ENCODE measurements around the gene NADSYN1. TPM values are rescaled to one million over a fixed set of nuclear protein-coding genes. Genes with fewer than 3 reads are reported as not detected.

The NADSYN1 gene
- total RNA-seq, 3 donors from 2014 or later (not counting 1 experiment from before 2014, with no cell fraction given) = 134 to 156 (median 150) TPM

DNA sequence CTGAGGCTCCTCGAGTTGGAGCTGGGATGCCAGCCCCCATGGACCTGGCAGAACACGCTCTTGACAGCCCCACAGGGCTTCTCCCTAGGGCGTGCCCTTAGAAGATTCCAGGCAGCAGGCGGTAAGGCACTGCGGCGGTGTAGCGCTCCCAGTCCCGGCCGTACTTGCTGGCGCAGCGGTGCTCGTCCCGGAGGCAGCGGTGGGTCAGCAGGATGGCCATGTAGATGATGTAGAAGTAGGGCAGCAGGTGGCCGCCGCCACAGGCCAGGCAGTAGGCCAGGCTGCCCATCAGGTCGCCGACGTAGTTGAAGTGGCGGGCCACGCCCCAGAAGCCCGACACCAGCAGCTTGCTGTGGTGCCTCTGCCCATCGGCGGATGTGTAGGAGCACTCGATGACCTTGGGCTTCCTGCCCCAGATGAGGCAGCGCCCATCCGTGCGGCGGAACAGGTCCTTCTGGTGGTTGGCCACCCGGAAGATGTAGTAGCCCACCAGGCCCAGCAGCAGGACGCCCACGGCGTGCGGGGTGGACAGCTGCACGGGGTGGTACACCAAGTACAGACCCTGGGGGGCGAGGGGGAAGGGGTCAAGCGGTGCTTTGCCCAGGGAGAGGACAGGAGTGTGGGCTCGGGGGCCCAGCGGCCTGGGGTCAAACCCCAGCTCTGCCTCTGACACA, 17.6 kb upstream of the NADSYN1 start:
- Histone ChIP-seq H3K27me3 (ENCODE audit: control insufficient read depth, insufficient read depth, low read length) (no peaks in the 10 kb centered on the region), H3K4me3 (ENCODE audit: low read length) (no peak overlapping the region), H3K27ac (ENCODE audit: low read length) (no peak overlapping the region), H3K36me3 (ENCODE audit: control insufficient read depth, insufficient read depth, low read length) (peaks cover 5% of the 10 kb centered on the region), H3K4me1 (ENCODE audit: control insufficient read depth, insufficient read depth, low read length) (no peaks in the 10 kb centered on the region), H3K9me3 (ENCODE audit: control insufficient read depth, insufficient read depth, low read length) (no peaks in the 10 kb centered on the region)
- TF ChIP-seq, protein P1, sequence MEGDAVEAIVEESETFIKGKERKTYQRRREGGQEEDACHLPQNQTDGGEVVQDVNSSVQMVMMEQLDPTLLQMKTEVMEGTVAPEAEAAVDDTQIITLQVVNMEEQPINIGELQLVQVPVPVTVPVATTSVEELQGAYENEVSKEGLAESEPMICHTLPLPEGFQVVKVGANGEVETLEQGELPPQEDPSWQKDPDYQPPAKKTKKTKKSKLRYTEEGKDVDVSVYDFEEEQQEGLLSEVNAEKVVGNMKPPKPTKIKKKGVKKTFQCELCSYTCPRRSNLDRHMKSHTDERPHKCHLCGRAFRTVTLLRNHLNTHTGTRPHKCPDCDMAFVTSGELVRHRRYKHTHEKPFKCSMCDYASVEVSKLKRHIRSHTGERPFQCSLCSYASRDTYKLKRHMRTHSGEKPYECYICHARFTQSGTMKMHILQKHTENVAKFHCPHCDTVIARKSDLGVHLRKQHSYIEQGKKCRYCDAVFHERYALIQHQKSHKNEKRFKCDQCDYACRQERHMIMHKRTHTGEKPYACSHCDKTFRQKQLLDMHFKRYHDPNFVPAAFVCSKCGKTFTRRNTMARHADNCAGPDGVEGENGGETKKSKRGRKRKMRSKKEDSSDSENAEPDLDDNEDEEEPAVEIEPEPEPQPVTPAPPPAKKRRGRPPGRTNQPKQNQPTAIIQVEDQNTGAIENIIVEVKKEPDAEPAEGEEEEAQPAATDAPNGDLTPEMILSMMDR (IDR thresholded peaks at IDR 0.05) = no peak
- DNase-seq (no peak), ATAC-seq (no peak)
- intact Hi-C loops (cut with micrococcal nuclease) = no loop called here
- H3K4me3 Mint-ChIP-seq = no peak overlapping the region
- no peaks in the 10 kb centered on the region for H3K9me3 Mint-ChIP-seq
- WGBS (ENCODE audit: insufficient coverage) = 94% methylated on average over 39 of the region's 39 CpGs
- no peaks in the 10 kb centered on the region for H3K27me3 Mint-ChIP-seq (ENCODE audit: low read depth in 2 of 2)
- no peaks in the 10 kb centered on the region for H3K36me3 Mint-ChIP-seq
- no peak overlapping the region for H3K27ac Mint-ChIP-seq
- no peaks in the 10 kb centered on the region for H3K4me1 Mint-ChIP-seq

DNA sequence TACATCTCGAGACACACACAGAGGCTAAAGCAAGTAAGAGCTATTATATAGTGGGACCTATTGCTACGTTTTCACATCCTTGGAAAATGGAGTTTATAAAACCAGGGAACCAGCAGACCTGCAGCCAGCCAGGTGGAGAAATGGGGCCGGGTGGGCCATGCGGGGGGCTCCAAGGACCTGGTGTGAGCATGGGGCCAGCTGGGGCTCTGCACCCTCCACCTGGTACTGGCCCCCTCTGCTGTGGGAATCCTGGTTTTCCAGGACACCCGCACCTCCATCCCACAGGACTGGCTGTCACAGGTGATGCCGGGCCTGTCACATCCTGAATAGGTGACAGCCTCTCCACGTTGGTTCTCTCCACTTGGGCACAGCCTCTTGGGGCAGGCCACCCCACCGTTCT, 16.1 kb upstream of the NADSYN1 start:
- peaks cover 12% of the 10 kb centered on the region for H3K36me3 ChIP-seq (ENCODE audit: control insufficient read depth, insufficient read depth, low read length)
- H3K4me1 ChIP-seq (ENCODE audit: control insufficient read depth, insufficient read depth, low read length) = no peaks in the 10 kb centered on the region
- no peak overlapping the region for H3K4me3 ChIP-seq (ENCODE audit: low read length)
- 94% methylated on average over 8 of the region's 8 CpGs for WGBS (ENCODE audit: insufficient coverage)
- Mint-ChIP-seq H3K9me3 (no peaks in the 10 kb centered on the region), H3K4me1 (no peaks in the 10 kb centered on the region), H3K36me3 (no peaks in the 10 kb centered on the region), H3K4me3 (no peak overlapping the region), H3K27ac (no peak overlapping the region), H3K27me3 (ENCODE audit: low read depth in 2 of 2) (no peaks in the 10 kb centered on the region)
- H3K9me3 ChIP-seq (ENCODE audit: control insufficient read depth, insufficient read depth, low read length) = no peaks in the 10 kb centered on the region
- no peak overlapping the region for H3K27ac ChIP-seq (ENCODE audit: low read length)
- intact Hi-C loops (cut with micrococcal nuclease) = no loop called here
- TF ChIP-seq, protein P1 (IDR thresholded peaks at IDR 0.05) = no peak
- no peaks in the 10 kb centered on the region for H3K27me3 ChIP-seq (ENCODE audit: control insufficient read depth, insufficient read depth, low read length)
- DNase-seq (no peak), ATAC-seq (no peak)

DNA sequence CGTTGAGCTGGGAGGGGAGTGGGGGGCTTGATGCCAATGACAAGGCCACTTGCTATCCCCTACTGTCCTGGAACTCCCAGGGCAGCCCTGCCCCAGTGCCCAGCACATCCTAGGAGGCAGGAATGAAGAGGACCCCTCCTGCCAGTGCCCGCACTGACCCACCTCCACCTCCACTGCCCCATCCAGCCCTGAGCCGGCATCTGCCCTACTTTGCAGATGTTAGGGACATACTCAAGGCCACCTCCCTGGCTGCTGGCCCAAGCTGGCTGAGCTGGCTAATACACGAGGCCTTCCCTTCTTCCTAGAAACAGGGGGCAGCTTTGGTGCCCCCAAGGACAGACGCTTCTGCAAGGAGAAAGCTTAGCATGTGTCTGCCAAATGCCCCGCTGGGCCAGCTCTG, 15.6 kb upstream of the NADSYN1 start:
- DNase-seq (no peak), ATAC-seq (no peak)
- Mint-ChIP-seq H3K27ac (no peak overlapping the region), H3K4me3 (no peak overlapping the region), H3K36me3 (no peaks in the 10 kb centered on the region), H3K9me3 (no peaks in the 10 kb centered on the region), H3K27me3 (ENCODE audit: low read depth in 2 of 2) (no peaks in the 10 kb centered on the region), H3K4me1 (no peaks in the 10 kb centered on the region)
- peaks cover 12% of the 10 kb centered on the region for H3K36me3 ChIP-seq (ENCODE audit: control insufficient read depth, insufficient read depth, low read length)
- H3K9me3 ChIP-seq (ENCODE audit: control insufficient read depth, insufficient read depth, low read length) = no peaks in the 10 kb centered on the region
- no peak overlapping the region for H3K4me3 ChIP-seq (ENCODE audit: low read length)
- H3K27me3 ChIP-seq (ENCODE audit: control insufficient read depth, insufficient read depth, low read length) = no peaks in the 10 kb centered on the region
- TF ChIP-seq, protein P1 (IDR thresholded peaks at IDR 0.05) = no peak
- H3K4me1 ChIP-seq (ENCODE audit: control insufficient read depth, insufficient read depth, low read length) = no peaks in the 10 kb centered on the region
- WGBS (ENCODE audit: insufficient coverage) = 95% methylated on average over 6 of the region's 6 CpGs
- H3K27ac ChIP-seq (ENCODE audit: low read length) = no peak overlapping the region
- intact Hi-C loops (cut with micrococcal nuclease) = no loop called here

DNA sequence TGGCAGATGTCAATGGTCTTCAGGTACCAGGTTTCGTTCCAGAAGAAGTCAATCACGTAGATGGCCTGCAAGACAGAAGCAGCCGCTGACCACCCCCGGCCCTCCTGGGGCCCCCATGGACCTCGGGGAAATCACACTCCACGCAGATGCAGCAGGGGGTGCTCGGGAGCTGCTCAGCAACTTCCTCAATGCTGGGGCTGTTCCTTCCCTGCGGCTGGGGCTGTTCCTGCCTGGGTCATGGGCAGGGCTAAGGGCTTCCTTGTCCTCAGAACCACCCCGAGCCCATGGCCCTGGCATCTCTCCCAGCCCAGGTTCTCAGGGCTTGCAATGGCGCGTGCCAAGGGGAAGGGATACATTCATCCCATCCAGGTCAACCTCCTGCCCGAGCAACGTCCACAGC, 15.1 kb upstream of the NADSYN1 start:
- Histone ChIP-seq H3K4me3 (ENCODE audit: low read length) (no peak overlapping the region), H3K27ac (ENCODE audit: low read length) (no peak overlapping the region), H3K36me3 (ENCODE audit: control insufficient read depth, insufficient read depth, low read length) (peaks cover 14% of the 10 kb centered on the region), H3K27me3 (ENCODE audit: control insufficient read depth, insufficient read depth, low read length) (no peaks in the 10 kb centered on the region), H3K4me1 (ENCODE audit: control insufficient read depth, insufficient read depth, low read length) (no peaks in the 10 kb centered on the region), H3K9me3 (ENCODE audit: control insufficient read depth, insufficient read depth, low read length) (no peaks in the 10 kb centered on the region)
- ATAC-seq = no peak
- Mint-ChIP-seq H3K27me3 (ENCODE audit: low read depth in 2 of 2) (no peaks in the 10 kb centered on the region), H3K36me3 (no peaks in the 10 kb centered on the region), H3K27ac (no peak overlapping the region), H3K4me1 (no peaks in the 10 kb centered on the region), H3K4me3 (no peak overlapping the region), H3K9me3 (no peaks in the 10 kb centered on the region)
- intact Hi-C loops (cut with micrococcal nuclease) = no loop called here
- WGBS (ENCODE audit: insufficient coverage) = 84% methylated on average over 13 of the region's 13 CpGs
- DNase-seq = no peak
- TF ChIP-seq, protein P1 (IDR thresholded peaks at IDR 0.05) = no peak

Measured in natural killer cell (primary cell).